Breast epithelium (tissue), 3 donors: ENCODE measurements around the gene NOP56.
A peak's percentile ranks its signal among the peaks of the same experiment; 100 is the strongest.

Experiments
- CTCF ChIP-seq, 3 donors: fragments of 450-650 bp; IDR thresholded peaks; one replicate each; pipeline ENCODE4 v1.5.1; 2016 to 2017; ENCODE audit warnings: antibody characterized with exemption in 3 of 3, mild to moderate bottlenecking in 3 of 3, moderate library complexity in 3 of 3
- POLR2A ChIP-seq: fragments of 450-650 bp; IDR thresholded peaks from one replicate; pipeline ENCODE4 v1.6.1; 2016; ENCODE audit warnings: antibody characterized with exemption, mild to moderate bottlenecking, moderate library complexity

DNA sequence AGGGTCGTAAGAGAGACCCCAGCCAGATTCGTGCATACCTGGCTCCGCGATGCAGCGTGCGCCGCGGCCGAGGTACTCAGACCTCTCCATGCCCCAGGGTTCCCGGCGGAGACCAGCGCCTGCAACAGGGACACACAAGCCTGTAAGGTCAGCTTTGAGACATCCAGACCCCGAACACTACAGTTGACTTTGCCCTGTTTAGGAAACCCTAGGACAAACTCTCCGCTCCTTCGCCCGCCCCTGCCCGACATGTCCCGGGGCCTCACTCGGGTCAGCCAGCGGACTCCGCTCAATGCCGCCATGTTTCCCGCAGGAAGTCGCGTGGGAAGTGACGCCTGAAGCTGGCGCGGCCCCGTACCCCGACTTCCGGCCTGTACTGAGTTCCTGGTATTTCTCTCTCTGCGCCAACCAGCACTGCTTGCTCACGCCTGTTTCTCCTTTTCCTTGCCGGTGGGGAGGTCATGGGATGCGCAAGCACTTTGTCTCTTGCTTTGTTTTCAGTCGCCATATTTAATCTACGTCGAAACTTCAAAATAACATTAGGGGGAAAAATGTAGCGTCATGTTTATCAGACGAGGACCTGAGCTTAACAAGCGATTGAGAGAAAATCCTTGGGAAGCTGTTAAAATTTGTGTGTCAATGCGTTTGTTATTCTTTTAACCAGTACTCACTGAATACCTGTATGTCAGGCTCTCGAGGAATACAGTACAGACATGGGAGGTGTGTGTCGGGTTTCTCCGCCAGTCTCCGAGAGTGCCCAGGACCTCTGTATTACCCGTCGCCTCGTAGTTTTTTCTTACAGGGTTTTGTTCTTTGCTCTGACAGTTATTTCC lies 11.7 kb downstream of the NOP56 start, which contains the start of gene IDH3B:
- TF ChIP-seq CTCF (IDR thresholded peaks at IDR 0.05) (no peak), POLR2A (peak; percentile 82)
